ENCODE data around the gene OSBPL1A. TPM values are rescaled to one million over a fixed set of nuclear protein-coding genes. Genes with fewer than 3 reads are reported as not detected.
A peak's percentile ranks its signal among the peaks of the same experiment; 100 is the strongest.

Gene OSBPL1A
- total RNA-seq, 1 experiment from 2014 or later = 34.8 TPM

GRCh38 chr18:24436939-24437338 is 39.3 kb upstream of the OSBPL1A start:
- Mint-ChIP-seq H3K9me3 (ENCODE audit: low read depth, unreplicated experiment) (no peaks in the 10 kb centered on the region), H3K4me1 (ENCODE audit: low read depth, unreplicated experiment) (no peaks in the 10 kb centered on the region), H3K27ac (ENCODE audit: unreplicated experiment) (no peak overlapping the region), H3K27me3 (ENCODE audit: unreplicated experiment) (no peaks in the 10 kb centered on the region), H3K4me3 (ENCODE audit: low read depth, unreplicated experiment) (no peak overlapping the region), H3K36me3 (ENCODE audit: insufficient read depth, unreplicated experiment) (peaks cover 24% of the 10 kb centered on the region)
- CTCF ChIA-PET = interaction anchor here (0.7 kb wide), 1 partner anchor 514 kb away, joined by 3 read pairs; no protein-coding TSS in a partner anchor
- no peak for TF ChIP-seq CTCF (IDR thresholded peaks at IDR 0.05; ENCODE audit: unreplicated experiment)
- BruUV-seq (replicated peaks) = no TSS peak
- intact Hi-C loops (cut with micrococcal nuclease; ENCODE audit: unreplicated experiment) = no loop called here
- no peak for DNase-seq

DNA sequence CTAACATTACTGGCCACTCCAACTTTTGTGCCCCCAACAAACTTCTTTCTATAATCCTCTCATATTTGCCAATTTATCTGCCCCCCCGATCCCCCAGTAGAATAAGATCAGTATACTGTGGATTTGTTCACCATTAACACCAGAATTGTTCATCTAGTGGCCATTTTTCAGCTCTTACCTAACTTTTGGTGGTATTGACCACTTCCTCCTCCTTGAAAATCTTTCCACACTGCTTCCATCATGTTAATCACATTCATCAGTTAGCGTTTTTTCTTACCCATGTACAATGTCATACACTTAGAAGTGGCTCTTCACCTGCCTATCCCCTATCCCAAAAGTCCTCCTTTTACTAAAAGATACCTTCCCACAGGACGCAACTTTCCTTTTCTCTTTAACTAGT is 35.0 kb upstream of the OSBPL1A start:
- CTCF ChIA-PET = no interaction called here
- no peak for TF ChIP-seq CTCF (IDR thresholded peaks at IDR 0.05; ENCODE audit: unreplicated experiment)
- H3K27me3 Mint-ChIP-seq (ENCODE audit: unreplicated experiment) = no peaks in the 10 kb centered on the region
- H3K4me1 Mint-ChIP-seq (ENCODE audit: low read depth, unreplicated experiment) = no peaks in the 10 kb centered on the region
- no peak overlapping the region for H3K4me3 Mint-ChIP-seq (ENCODE audit: low read depth, unreplicated experiment)
- DNase-seq = no peak
- H3K9me3 Mint-ChIP-seq (ENCODE audit: low read depth, unreplicated experiment) = no peaks in the 10 kb centered on the region
- H3K36me3 Mint-ChIP-seq (ENCODE audit: insufficient read depth, unreplicated experiment) = peaks cover 16% of the 10 kb centered on the region
- intact Hi-C loops (cut with micrococcal nuclease; ENCODE audit: unreplicated experiment) = loop anchor here (5.0 kb wide), 1 partner anchor 70 kb away; no protein-coding TSS in a partner anchor
- H3K27ac Mint-ChIP-seq (ENCODE audit: unreplicated experiment) = no peak overlapping the region
- no TSS peak for BruUV-seq (replicated peaks)

- BruUV-seq (replicated peaks) = no TSS peak
- TF ChIP-seq CTCF (IDR thresholded peaks at IDR 0.05; ENCODE audit: unreplicated experiment) = no peak
- Mint-ChIP-seq H3K27ac (ENCODE audit: unreplicated experiment) (no peak overlapping the region), H3K9me3 (ENCODE audit: low read depth, unreplicated experiment) (no peaks in the 10 kb centered on the region), H3K4me3 (ENCODE audit: low read depth, unreplicated experiment) (no peak overlapping the region), H3K36me3 (ENCODE audit: insufficient read depth, unreplicated experiment) (peaks cover 35% of the 10 kb centered on the region), H3K4me1 (ENCODE audit: low read depth, unreplicated experiment) (no peaks in the 10 kb centered on the region), H3K27me3 (ENCODE audit: unreplicated experiment) (peaks cover 4% of the 10 kb centered on the region)
- DNase-seq = no peak
- CTCF ChIA-PET = interaction anchor here (1.1 kb wide), 1 partner anchor 69 kb away, joined by 5 read pairs; no protein-coding TSS in a partner anchor
- intact Hi-C loops (cut with micrococcal nuclease; ENCODE audit: unreplicated experiment) = no loop called here
These were observed 31.6 kb upstream of the OSBPL1A start for GRCh38 chr18:24429188-24429587.

GRCh38 chr18:24428709-24429108 is 31.1 kb upstream of the OSBPL1A start:
- peaks cover 8% of the 10 kb centered on the region for H3K27me3 Mint-ChIP-seq (ENCODE audit: unreplicated experiment)
- no peak for DNase-seq
- H3K4me1 Mint-ChIP-seq (ENCODE audit: low read depth, unreplicated experiment) = no peaks in the 10 kb centered on the region
- CTCF ChIA-PET = interaction anchor here (1.1 kb wide), 1 partner anchor 69 kb away, joined by 5 read pairs; no protein-coding TSS in a partner anchor
- peaks cover 35% of the 10 kb centered on the region for H3K36me3 Mint-ChIP-seq (ENCODE audit: insufficient read depth, unreplicated experiment)
- H3K27ac Mint-ChIP-seq (ENCODE audit: unreplicated experiment) = no peak overlapping the region
- intact Hi-C loops (cut with micrococcal nuclease; ENCODE audit: unreplicated experiment) = no loop called here
- BruUV-seq (replicated peaks) = no TSS peak
- no peak overlapping the region for H3K4me3 Mint-ChIP-seq (ENCODE audit: low read depth, unreplicated experiment)
- H3K9me3 Mint-ChIP-seq (ENCODE audit: low read depth, unreplicated experiment) = no peaks in the 10 kb centered on the region
- TF ChIP-seq CTCF (IDR thresholded peaks at IDR 0.05; ENCODE audit: unreplicated experiment) = peak; percentile 27

Data from Calu3 (cell line).